Measurements from ENCODE around the gene PGAP3.

- TF ChIP-seq CTCF (IDR thresholded peaks at IDR 0.05; ENCODE audit: insufficient read depth, low read depth, low read length): no peak
- TF ChIP-seq EZH2 (IDR thresholded peaks at IDR 0.05; ENCODE audit: insufficient read depth, low read length): no peak
These were observed 39.7 kb upstream of the PGAP3 start for GRCh38 chr17:39727556-39727955.
